Hematopoietic multipotent progenitor cell (in vitro differentiated cells): ENCODE results near the gene SUPT20H. TPM values are rescaled to one million over a fixed set of nuclear protein-coding genes. Genes with fewer than 3 reads are reported as not detected.

Source experiments
- DNase-seq, 3 donors: peaks; one replicate each; pipeline ENCODE4 v3.0.0-alpha.2; 2011 to 2015; ENCODE audit warnings: low read depth in 2 of 3, low spot score in 2 of 3
- total RNA-seq: library from RNA; depleted of rRNA; stranded (reverse); fragments of >200 nt; gene quantifications from one replicate; pipeline ENCODE4 v1.2.3, GENCODE V29; 2012

The SUPT20H gene
- total RNA-seq, result 26.9 TPM

DNA sequence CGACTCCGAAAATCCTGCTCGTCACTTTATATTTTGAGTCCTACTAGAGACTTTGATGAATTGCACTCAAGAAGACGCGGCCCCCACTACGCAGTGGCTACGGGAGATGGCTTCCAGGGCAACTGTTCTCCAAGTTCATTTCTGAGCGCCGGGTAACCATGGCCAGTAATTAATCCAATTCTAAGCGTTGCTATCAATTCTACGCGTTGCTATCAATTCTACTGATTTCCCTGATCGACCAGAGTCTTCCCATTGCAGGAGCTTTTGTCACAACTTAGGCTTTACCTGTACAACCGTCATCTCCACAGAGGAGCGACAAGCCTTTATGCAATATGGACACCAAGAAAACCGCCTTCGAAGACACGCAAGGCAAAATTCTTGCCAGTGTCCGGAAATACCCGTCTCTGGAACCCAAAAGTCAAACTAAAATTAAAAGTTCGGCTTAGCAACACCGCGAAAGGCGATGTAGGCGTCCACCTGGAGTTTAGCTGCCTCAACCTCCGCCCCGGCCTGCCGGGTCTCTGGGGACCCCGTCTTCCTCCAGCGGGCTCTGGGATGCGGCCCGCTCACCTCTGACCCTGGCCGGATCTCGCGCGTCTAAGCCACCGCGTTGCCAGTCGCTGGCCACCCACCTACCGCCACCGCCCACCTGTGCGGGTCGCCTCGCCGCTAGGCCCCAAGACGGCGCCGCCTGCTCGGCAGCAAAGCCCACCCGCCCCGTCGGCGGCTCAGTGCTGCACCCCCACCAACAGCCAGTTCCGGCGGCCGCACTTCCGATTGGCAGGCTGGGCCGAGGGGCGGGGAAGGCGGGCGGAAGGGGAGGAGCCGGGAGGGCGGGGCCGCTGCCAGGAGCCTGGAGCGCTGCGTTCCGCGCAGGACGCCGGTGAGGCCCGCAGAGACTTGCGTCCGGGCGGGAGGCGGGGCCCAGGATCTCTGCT is at the start of gene SUPT20H:
SUPT20H (minus strand) TSS at position 779 of the 938 bp plus-strand sequence. CDS start 8,198 bp downstream, outside the sequence.
- peak; percentile 82 to 92 (median 90) for DNase-seq

DNA sequence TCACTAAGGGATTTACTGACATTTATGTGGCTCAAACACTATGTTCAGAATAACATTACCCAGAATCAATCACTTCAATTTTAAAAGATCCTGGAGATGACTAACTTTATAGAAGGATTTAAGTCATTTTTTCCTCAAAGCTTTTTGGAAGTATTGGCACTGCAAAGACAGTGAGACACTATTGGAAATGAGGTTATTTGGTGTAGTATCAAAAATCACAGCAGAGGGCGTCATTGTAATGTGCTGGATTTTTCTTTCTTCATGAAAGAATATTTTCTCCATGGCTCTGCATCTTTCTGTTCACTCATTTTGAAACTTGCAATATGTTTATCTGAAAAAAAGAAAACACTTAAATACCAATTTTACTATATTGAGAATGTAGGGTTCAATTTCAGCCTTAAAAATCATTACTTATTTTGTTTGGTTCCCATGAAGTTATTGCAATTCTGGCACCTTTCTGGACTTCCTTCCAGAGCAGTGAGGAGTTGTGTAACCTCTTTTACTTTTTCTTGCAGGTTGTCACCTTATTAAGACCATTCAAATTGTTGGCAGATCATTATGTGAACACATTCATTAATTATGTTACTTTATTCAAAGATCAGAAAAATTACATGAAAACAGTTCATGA is 49.7 kb upstream of the SUPT20H start:
- DNase-seq, result peak in 2 of 3 donors; percentile 1 to 14

DNA sequence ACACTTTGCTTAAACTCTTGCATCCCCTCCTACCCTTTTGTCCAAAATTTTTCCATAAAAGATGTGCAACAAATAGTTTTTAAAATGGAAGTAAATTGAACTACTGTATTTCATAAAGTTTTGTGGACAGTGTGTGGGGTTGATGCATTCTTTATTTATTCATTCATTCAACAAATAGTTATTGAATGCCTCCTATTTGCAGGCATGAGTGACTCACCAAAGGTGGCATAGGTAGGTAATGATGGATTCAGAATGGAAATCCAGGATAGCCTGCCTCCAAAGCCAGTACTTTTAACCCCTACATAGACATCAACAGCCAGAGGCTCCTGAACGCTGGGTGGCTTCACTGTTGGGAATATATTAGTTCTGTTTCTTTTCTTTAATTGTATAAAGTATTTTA is 48.4 kb upstream of the SUPT20H start:
- no peak for DNase-seq

- DNase-seq, result no peak
These were observed 48.0 kb upstream of the SUPT20H start for GRCh38 chr13:37107456-37107855.

- DNase-seq, result no peak
These were observed 47.2 kb upstream of the SUPT20H start for GRCh38 chr13:37106642-37107041.

GRCh38 chr13:37105251-37105714 is 45.8 kb upstream of the SUPT20H start, which contains the start of gene CSNK1A1L:
Gene CSNK1A1L, minus strand, starts transcription at chr13:37105664. Its CDS starts 408 bp downstream, at chr13:37105256.
- DNase-seq, result no peak

DNA sequence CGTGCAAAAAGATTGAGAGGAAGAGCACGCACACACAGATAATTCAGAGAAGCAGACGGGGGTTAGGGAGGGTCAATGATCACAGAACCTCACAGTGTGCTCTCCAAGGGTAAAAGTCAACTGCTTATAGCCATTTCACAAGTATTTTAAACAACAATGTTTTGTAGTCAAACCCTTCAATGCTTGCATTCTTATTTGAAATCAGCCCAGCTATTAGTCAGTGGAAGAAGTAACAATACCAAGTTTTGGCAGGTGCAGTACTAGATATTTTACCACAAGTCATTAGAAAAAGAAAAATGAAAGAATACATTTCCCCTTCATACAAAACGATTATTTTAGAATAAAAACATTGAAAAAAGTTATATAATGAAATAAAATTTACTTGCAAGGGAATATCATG is 43.4 kb upstream of the SUPT20H start:
- no peak for DNase-seq

- no peak for DNase-seq
These were observed 41.7 kb upstream of the SUPT20H start for GRCh38 chr13:37101201-37101600.

GRCh38 chr13:37100731-37101130 is 41.2 kb upstream of the SUPT20H start:
- DNase-seq, result no peak

DNA sequence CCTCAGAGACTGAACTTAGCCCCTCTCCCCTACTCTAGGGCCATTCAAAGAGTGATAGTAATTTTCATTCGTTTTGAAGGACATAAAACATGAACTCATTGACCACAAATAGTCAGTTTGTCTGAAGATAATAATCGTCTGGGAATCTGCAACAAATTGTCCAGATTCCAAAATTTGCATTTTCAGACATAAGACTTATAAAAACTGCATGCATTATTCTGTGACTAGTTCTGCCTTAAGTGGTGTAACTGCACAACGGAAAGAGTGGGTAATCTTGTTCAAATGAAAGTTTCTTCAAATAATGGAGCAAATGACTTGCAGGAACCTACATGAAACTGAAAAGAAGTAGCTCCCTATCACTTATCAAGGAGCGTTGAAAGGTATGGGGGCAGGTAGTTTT is 37.6 kb upstream of the SUPT20H start:
- DNase-seq, result no peak

DNA sequence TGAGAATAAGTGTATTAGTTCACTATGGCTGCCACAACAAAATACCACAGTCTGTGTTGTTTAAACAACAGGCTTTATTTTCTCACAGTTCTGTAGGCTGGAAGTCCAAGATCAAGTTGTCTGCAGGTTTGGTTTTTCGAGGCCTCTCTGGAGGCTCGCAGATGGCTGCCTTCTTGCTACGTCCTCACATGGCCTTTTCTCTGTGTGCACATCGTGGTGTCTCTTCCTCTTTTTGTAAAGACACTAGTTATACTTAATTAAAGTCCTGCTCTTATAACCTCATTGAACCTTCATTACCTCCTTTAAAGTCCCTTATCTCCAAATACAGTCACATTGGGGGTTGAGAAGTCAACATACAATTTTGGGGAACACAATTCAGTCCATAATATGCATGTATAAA is 35.4 kb upstream of the SUPT20H start:
- DNase-seq, result no peak

DNA sequence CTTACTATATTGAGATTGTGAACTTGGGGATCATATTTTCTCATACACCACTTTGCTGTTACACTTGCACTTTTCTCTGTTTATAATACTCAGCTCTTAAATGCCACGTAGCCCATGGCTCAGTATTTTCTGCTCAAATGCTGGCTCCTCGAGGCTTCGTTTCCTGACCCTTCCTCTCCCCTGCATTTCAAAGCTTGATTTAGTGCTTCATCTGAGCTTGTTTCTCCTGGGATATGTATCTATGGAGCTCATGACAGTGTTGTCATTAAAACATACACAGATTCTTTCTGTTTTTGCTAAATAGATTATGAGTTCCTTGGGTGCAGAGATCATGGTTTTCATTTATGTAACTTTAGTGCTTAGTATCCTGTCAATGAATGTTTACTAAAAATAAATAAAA is 34.6 kb upstream of the SUPT20H start:
- DNase-seq, result no peak

DNA sequence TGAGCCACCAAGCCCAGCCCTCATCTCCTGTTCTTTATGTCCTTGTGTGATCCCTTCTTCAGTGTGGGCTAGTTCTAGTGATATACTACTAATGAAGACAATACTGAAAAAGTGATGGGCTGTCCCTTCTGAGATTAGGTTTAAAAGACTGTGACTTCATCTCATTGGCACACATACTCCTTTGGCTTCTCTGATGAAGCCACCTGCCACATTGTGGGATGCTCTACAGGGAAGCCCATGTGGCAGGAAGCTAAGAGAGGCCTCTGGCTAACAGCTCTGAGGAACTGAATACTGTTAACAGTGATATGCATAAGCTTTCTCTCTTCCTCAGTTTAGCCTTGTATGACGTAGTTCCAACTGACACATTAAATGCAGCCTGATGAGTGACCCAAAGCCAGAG is 32.3 kb upstream of the SUPT20H start:
- DNase-seq, result no peak

GRCh38 chr13:37090912-37091311 is 31.4 kb upstream of the SUPT20H start:
- DNase-seq, result no peak

DNA sequence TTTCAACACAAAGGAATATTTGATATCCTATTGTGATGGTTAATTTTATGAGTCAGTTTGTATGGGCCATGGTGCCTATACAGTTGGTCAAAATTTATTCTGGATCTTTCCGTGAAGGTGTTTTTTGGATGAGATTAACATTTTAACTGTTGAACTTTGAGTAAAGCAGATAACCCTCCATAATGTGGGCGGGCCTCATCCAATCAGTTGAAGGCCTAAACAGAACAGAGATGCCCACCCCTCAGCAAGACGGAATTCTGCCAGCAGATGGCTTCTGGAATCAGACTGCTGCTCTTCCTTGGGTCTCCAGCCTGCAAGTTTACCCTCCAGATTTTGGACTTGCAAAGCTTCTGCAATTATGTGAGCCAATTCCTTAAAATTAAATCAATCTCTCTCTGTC is 30.0 kb upstream of the SUPT20H start:
- DNase-seq, result no peak

DNA sequence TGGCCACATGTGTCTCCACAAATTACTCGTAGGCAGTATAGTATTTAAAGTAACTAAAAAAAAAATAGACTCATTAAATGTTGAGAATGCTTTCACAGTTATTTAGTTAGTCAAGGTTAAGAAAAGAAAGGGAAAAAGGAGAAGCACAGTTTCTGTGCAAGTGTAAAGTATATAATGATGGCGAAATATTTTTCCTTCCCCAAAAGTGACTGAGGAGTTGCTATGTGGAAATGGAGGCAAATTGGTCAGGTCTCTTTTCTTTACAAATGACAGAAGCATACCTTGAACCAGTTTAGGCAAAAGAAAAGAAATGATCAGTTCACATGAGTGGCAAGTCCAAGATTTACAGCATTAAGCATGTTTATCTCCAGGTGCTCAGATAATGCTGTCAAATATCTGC is 28.0 kb upstream of the SUPT20H start:
- no peak for DNase-seq

- DNase-seq, result no peak
These were observed 26.1 kb upstream of the SUPT20H start for GRCh38 chr13:37085606-37086005.

DNA sequence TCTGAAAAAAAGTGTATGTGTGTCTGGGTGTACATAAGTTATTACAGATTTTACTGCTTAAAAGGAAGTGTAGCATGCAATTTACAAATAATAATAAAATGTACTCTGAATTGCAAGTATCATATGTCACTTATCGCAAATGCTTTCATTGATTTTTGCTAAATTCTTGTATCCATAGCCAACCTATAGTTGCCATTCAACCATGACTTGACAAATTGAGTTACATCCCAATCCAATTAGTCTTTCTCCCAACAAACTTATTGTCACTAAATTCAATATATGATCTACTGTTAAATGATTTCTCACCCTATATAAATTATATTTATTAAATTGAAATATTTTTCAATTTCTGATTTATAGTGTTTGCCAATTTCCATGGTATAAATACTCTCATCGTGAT is 17.3 kb upstream of the SUPT20H start:
- DNase-seq, result no peak

GRCh38 chr13:37075164-37075563 is 15.7 kb upstream of the SUPT20H start:
- no peak for DNase-seq

GRCh38 chr13:37074703-37075102 is 15.2 kb upstream of the SUPT20H start:
- DNase-seq, result peak in 2 of 3 donors; percentile 13 to 64

- no peak for DNase-seq
These were observed 12.5 kb upstream of the SUPT20H start for GRCh38 chr13:37072024-37072423.

GRCh38 chr13:37070956-37071355 is 11.5 kb upstream of the SUPT20H start:
- no peak for DNase-seq
